GM18907 (cell line): ENCODE measurements around the gene ARHGAP36.

Experiments
- ATAC-seq: cut with Tn5 transposase; IDR thresholded peaks from one replicate; pipeline ENCODE4 v1.9.1; 2021; ENCODE audit warnings: mild to moderate bottlenecking, moderate library complexity; ENCODE audit not compliant: unreplicated experiment

ARHGAP36 gene, protein sequence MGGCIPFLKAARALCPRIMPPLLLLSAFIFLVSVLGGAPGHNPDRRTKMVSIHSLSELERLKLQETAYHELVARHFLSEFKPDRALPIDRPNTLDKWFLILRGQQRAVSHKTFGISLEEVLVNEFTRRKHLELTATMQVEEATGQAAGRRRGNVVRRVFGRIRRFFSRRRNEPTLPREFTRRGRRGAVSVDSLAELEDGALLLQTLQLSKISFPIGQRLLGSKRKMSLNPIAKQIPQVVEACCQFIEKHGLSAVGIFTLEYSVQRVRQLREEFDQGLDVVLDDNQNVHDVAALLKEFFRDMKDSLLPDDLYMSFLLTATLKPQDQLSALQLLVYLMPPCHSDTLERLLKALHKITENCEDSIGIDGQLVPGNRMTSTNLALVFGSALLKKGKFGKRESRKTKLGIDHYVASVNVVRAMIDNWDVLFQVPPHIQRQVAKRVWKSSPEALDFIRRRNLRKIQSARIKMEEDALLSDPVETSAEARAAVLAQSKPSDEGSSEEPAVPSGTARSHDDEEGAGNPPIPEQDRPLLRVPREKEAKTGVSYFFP

GRCh38 chrX:131058136-131058868 lies at the start of gene ARHGAP36:
Gene ARHGAP36 (plus strand): TSS chrX:131058346. CDS start chrX:131081666, 23,320 bp downstream.
- ATAC-seq, result no peak

DNA sequence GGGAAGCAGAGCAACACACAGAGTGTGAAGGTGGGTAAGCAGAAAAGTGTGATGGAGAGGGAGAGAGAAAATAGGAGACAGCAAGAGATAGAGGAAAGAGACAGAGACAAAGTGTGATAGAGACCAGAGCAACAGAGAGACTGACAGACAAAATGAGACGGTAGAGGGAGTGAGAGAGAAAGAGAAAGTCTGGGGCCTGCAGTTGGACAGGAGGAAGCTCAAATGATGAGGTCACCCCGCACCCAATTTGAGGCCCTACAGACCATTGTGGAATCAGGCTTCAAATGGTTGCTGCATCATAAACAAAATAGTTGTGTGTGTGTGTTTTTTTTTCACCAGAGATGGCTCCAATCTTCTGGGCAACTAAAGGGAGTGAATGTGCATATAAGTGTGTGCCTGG lies 48.0 kb upstream of the ARHGAP36 start:
- no peak for ATAC-seq

DNA sequence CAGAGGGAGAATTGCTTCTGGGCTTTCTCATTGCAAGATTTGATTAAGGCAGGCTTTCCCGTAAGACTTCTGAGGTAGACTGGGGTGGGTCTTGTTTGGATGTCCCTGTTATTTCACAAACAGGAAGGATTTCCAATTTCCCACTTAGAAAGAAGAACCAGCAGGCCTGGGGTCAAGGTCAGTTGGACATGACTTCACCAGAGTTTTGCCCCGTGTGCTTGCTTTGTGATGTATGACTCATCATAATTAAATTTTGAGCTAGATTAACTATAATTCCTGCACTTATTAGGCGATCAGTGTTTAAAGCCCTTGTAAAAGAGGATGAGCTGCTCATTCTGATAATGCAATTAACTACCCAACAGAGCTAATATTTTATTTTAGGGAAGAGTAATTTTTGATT lies 32.8 kb upstream of the ARHGAP36 start:
- no peak for ATAC-seq

GRCh38 chrX:131032354-131033230 lies 25.6 kb upstream of the ARHGAP36 start:
- ATAC-seq, result no peak

GRCh38 chrX:131034063-131034462 lies 24.1 kb upstream of the ARHGAP36 start:
- no peak for ATAC-seq

DNA sequence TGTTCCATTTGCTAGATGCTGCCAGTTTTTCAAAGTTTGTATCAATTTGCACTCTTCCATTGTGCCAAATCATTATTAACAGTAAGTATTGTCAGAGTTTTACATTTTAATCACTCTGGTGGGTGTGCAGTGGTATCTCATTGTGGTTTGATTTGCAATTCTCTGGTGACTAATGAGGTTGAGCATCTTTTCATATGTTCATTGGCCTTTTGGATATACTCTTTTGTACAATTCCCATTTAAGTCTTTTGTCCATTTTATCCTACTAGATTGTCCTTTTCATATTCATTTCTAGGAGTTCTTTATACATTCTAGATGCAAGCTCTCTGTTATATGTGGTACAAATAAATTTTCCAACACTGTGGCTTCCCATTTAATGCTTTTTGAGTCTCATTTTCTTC lies 17.4 kb upstream of the ARHGAP36 start:
- no peak for ATAC-seq

- no peak for ATAC-seq
Measured at GRCh38 chrX:131041667-131042066, 16.5 kb upstream of the ARHGAP36 start.

- no peak for ATAC-seq
Measured at GRCh38 chrX:131045726-131046125, 12.4 kb upstream of the ARHGAP36 start.

GRCh38 chrX:131046596-131046995 lies 11.6 kb upstream of the ARHGAP36 start:
- ATAC-seq, result no peak

GRCh38 chrX:131047180-131047579 lies 11.0 kb upstream of the ARHGAP36 start:
- no peak for ATAC-seq

DNA sequence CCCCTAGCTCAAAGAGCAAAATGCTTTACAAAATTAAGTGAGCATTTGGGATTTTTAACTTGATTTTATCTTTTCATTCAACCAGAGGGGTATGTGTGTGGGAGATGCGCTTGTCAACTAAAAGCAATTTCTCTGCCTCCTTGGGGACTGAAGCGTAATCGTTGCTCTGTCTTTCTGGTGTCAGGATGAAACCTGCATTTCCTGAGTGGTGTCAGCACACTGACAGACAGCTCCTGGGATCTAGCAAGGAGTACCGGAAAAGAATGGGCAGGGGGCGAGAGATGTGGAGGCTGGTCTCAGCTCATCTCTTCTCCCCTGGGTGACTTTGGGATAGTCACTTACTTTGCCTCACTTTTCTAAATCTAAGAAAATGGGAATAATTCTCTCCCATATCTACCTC lies 5.1 kb upstream of the ARHGAP36 start:
- no peak for ATAC-seq

- no peak for ATAC-seq
Measured at GRCh38 chrX:131054906-131055305, 3.2 kb upstream of the ARHGAP36 start.

DNA sequence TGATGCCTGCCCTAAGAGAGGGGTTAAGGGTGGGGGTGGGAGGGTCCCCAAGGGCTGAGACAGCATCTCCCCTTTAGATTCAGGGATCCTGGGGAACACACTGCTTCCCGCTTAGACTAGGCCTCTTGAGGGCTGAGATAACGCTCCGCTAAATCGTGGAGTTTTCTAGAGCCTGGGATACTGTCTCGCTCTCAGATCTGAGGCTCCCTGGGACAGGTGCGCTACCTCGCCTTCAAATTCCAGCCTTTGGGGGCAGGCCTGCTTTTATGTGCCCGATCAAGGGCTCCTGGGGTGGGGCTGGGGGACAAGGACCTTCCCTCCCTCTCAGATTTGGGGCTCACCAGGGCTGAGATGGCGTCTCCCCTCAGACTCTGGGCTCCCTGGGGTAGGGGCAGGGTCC lies 440 bp upstream of the ARHGAP36 start:
- ATAC-seq, result no peak

DNA sequence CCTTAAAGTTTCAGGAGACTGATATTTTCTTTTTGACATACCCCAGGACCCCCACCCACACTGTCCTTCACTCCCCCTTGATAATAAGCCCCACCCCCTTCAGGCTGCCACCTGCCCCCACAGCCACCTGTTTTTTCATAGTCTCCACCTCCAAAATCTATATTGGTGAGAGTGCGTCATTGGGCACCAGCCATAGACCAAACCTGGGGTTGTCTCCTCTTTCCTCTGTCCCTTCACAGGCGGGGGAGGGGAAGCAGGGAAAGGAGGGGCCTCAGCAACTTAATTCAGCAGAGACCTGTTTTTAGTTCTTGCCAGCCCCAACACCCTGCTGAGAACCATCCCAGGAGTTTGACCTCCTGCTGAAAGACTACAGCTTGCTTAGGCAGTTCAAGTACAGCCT lies 1.1 kb downstream of the ARHGAP36 start:
- ATAC-seq, result no peak

DNA sequence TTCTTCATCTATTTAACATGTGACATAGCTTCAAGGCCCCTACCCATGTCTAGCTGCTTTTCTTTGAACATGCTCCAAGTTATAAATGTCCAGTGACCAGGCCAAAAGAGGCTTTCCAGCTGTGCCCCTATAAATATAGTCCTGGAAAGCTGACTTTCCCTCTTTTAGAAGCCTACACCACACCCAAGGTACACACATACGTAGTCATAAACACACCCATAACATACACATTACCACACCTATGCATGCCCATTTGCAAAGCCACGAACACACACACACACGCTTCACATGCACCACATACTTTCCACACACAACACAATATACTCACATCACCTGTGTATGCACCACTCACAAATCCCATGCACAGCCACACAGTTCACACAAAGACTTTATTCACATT lies 2.0 kb downstream of the ARHGAP36 start:
- ATAC-seq, result no peak

GRCh38 chrX:131061306-131061705 lies 3.2 kb downstream of the ARHGAP36 start:
- ATAC-seq, result no peak

GRCh38 chrX:131063613-131064012 lies 5.5 kb downstream of the ARHGAP36 start:
- ATAC-seq, result no peak

DNA sequence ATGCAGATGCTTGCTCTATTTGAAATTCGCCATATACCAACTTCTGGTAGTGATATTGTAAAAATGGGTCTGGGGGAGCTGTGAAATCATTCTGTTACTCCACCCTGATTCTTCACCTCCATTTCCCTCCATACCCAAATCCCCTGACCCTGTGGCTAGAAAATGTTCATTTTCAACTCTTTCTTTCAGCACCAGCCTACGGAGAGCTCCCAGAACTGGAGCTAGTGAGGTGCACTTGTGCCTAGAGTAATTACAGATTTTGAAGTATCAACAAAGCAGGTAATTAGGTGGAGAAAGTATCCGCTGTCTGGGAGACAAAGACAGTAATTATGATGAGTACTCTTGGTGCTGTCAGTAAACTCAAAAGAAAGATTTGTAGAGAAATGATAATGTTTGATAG lies 8.1 kb downstream of the ARHGAP36 start:
- no peak for ATAC-seq

GRCh38 chrX:131067216-131067615 lies 9.1 kb downstream of the ARHGAP36 start:
- ATAC-seq, result no peak

GRCh38 chrX:131067846-131068745 lies 9.9 kb downstream of the ARHGAP36 start:
- ATAC-seq, result no peak
